Activated CD8-positive, alpha-beta T cell treated with anti-CD3 and anti-CD28 coated beads, Interleukin-2, amount 10 ng/mL, durations not matched to agents 7 days and 5 days (primary cell): Measurements from ENCODE around the gene CNN1. TPM values are rescaled to one million over a fixed set of nuclear protein-coding genes. Genes with fewer than 3 reads are reported as not detected.
"Not testable (repeated sequence)": the region's sequence is repeated elsewhere in the genome, so short reads cannot be mapped to it uniquely, and the experiment has no call there.

ENCODE experiments used
- ATAC-seq: fragments of 150-1000 bp; cut with Tn5 transposase; one replicate; pipeline ENCODE4 v1.10.0; 2021; ENCODE audit warnings: moderate library complexity
- CTCF ChIA-PET: fragments of 350-600 bp; sonication (Branson Sonifier 250); formaldehyde crosslinking; loops from one replicate; lab custom pipeline; 2021; ENCODE audit warnings: antibody characterized with exemption; lab: Charles Lee
- POLR2A ChIA-PET: fragments of 350-600 bp; sonication (Branson Sonifier 250); formaldehyde crosslinking; loops from one replicate; lab custom pipeline; 2021; ENCODE audit warnings: antibody characterized with exemption; lab: Charles Lee
- DNase-seq: peaks from one replicate; pipeline ENCODE4 v3.0.0-alpha.2; 2020
- H3K27ac Mint-ChIP-seq: one replicate; pipeline ENCODE4 v1.8.0; 2021; ENCODE audit warnings: mild to moderate bottlenecking, mixed read lengths
- H3K27me3 Mint-ChIP-seq: one replicate; pipeline ENCODE4 v1.8.0; 2021; ENCODE audit warnings: low read depth, mixed read lengths
- H3K36me3 Mint-ChIP-seq: one replicate; pipeline ENCODE4 v1.8.0; 2021; ENCODE audit warnings: low read depth, mixed read lengths
- H3K4me1 Mint-ChIP-seq: one replicate; pipeline ENCODE4 v1.8.0; 2021; ENCODE audit warnings: low read depth, mixed read lengths
- H3K4me3 Mint-ChIP-seq: one replicate; pipeline ENCODE4 v1.8.0; 2021; ENCODE audit warnings: mild to moderate bottlenecking, mixed read lengths
- H3K9me3 Mint-ChIP-seq: one replicate; pipeline ENCODE4 v1.8.0; 2022; ENCODE audit warnings: mixed read lengths; ENCODE audit not compliant: insufficient read depth
- total RNA-seq, 2 experiments: library from RNA; stranded (reverse); gene quantifications; one replicate each; pipeline ENCODE4 v1.2.3, GENCODE V29; 2021

Gene CNN1
- total RNA-seq, 2 experiments from 2014 or later: not detected

GRCh38 chr19:11573763-11574162 lies 35.1 kb downstream of the CNN1 start:
- not testable (repeated sequence) for H3K4me3 Mint-ChIP-seq, H3K27me3 Mint-ChIP-seq, H3K27ac Mint-ChIP-seq, H3K9me3 Mint-ChIP-seq, H3K36me3 Mint-ChIP-seq, DNase-seq, ATAC-seq
- peaks cover 25% of the 10 kb centered on the region for H3K4me1 Mint-ChIP-seq
- CTCF ChIA-PET: interaction anchor here (1.0 to 1.8 kb wide), 2 partner anchors 12 to 13 kb away, joined by 5 to 6 read pairs; no protein-coding TSS in a partner anchor
- POLR2A ChIA-PET: interaction anchor here (0.6 kb wide), 1 partner anchor 148 kb away, joined by 3 read pairs; no protein-coding TSS in a partner anchor

GRCh38 chr19:11574689-11575088 lies 36.0 kb downstream of the CNN1 start:
- POLR2A ChIA-PET: no interaction called here
- no peaks in the 10 kb centered on the region for H3K36me3 Mint-ChIP-seq

GRCh38 chr19:11576227-11576626 lies 37.6 kb downstream of the CNN1 start:
- POLR2A ChIA-PET: interaction anchor here (0.8 kb wide), 1 partner anchor 17 kb away, joined by 3 read pairs; the partner anchor contains the start of gene ELOF1
- CTCF ChIA-PET: interaction anchor here (0.8 to 1.7 kb wide), 2 partner anchors 14 to 16 kb away, joined by 3 to 6 read pairs; no protein-coding TSS in a partner anchor

More at GRCh38 chr19:11574689-11575088, 36.0 kb downstream of the CNN1 start:
- peak; percentile 53 for DNase-seq
- CTCF ChIA-PET: interaction anchor here (0.8 to 1.8 kb wide), 4 partner anchors 11 to 14 kb away, joined by 3 to 6 read pairs (median 6); no protein-coding TSS in a partner anchor
- Mint-ChIP-seq H3K27ac (peak overlapping the region; percentile 46), H3K9me3 (no peaks in the 10 kb centered on the region), H3K27me3 (no peaks in the 10 kb centered on the region), H3K4me1 (peaks cover 25% of the 10 kb centered on the region), H3K4me3 (no peak overlapping the region)
- no peak for ATAC-seq

GRCh38 chr19:11577451-11578257 lies 39.0 kb downstream of the CNN1 start, which contains the start of gene ACP5:
Gene ACP5 (minus strand): TSS chr19:11577645. CDS start chr19:11577317, 328 bp downstream.
- H3K4me1 Mint-ChIP-seq: peaks cover 44% of the 10 kb centered on the region
- ATAC-seq: no peak
- ChIA-PET POLR2A (interaction anchor here (0.7 kb wide), 1 partner anchor 10 kb away, joined by 3 read pairs; no protein-coding TSS in a partner anchor), CTCF (interaction anchor here (15.1 kb wide), 1 partner anchor 17 kb away, joined by 187 read pairs; the partner anchor contains the start of gene ELOF1)
- H3K27ac Mint-ChIP-seq: no peak within 1 kb of the TSS
- H3K9me3 Mint-ChIP-seq: no peaks in the 10 kb centered on the region
- H3K4me3 Mint-ChIP-seq: peak within 1 kb of the TSS; percentile 57
- DNase-seq: no peak
- H3K27me3 Mint-ChIP-seq: no peaks in the 10 kb centered on the region
- H3K36me3 Mint-ChIP-seq: no peaks in the 10 kb centered on the region

More at GRCh38 chr19:11576227-11576626, 37.6 kb downstream of the CNN1 start:
- no peak overlapping the region for H3K4me3 Mint-ChIP-seq
- no peaks in the 10 kb centered on the region for H3K27me3 Mint-ChIP-seq
- no peak for DNase-seq
- no peak overlapping the region for H3K27ac Mint-ChIP-seq
- no peaks in the 10 kb centered on the region for H3K36me3 Mint-ChIP-seq
- no peaks in the 10 kb centered on the region for H3K9me3 Mint-ChIP-seq
- ATAC-seq: no peak
- peaks cover 34% of the 10 kb centered on the region for H3K4me1 Mint-ChIP-seq

GRCh38 chr19:11578258-11579142 lies 39.8 kb downstream of the CNN1 start:
- ChIA-PET CTCF (interaction anchor here (15.1 kb wide), 1 partner anchor 17 kb away, joined by 187 read pairs; the partner anchor contains the start of gene ELOF1), POLR2A (interaction anchor here (0.7 kb wide), 1 partner anchor 10 kb away, joined by 3 read pairs; no protein-coding TSS in a partner anchor)
- Mint-ChIP-seq H3K27ac (no peak overlapping the region), H3K36me3 (no peaks in the 10 kb centered on the region), H3K4me3 (peak overlapping the region; percentile 63), H3K9me3 (no peaks in the 10 kb centered on the region), H3K27me3 (no peaks in the 10 kb centered on the region), H3K4me1 (peaks cover 47% of the 10 kb centered on the region)
- DNase-seq: peak; percentile 47
- ATAC-seq: peak; percentile 59

GRCh38 chr19:11580116-11580515 lies 41.5 kb downstream of the CNN1 start:
- ChIA-PET CTCF (interaction anchor here (15.1 kb wide), 1 partner anchor 19 kb away, joined by 187 read pairs; the partner anchor contains the start of gene ELOF1), POLR2A (interaction anchor here (1.2 to 2.6 kb wide), 3 partner anchors 9 to 20 kb away, joined by 3 to 15 read pairs (median 7); partner anchors contain the start of gene ELOF1)
- peaks cover 42% of the 10 kb centered on the region for H3K4me1 Mint-ChIP-seq
- no peaks in the 10 kb centered on the region for H3K9me3 Mint-ChIP-seq
- no peak overlapping the region for H3K4me3 Mint-ChIP-seq
- no peak for DNase-seq
- no peak overlapping the region for H3K27ac Mint-ChIP-seq
- H3K27me3 Mint-ChIP-seq: no peaks in the 10 kb centered on the region
- no peaks in the 10 kb centered on the region for H3K36me3 Mint-ChIP-seq
- ATAC-seq: no peak

GRCh38 chr19:11581740-11582139 lies 43.1 kb downstream of the CNN1 start:
- POLR2A ChIA-PET: interaction anchor here (0.7 to 2.6 kb wide), 4 partner anchors 16 to 1478 kb away, joined by 3 to 15 read pairs (median 3); partner anchors contain the start of gene ELOF1
- ATAC-seq: peak; percentile 77
- peak overlapping the region; percentile 54 for H3K4me3 Mint-ChIP-seq
- no peaks in the 10 kb centered on the region for H3K27me3 Mint-ChIP-seq
- no peaks in the 10 kb centered on the region for H3K36me3 Mint-ChIP-seq
- peaks cover 43% of the 10 kb centered on the region for H3K4me1 Mint-ChIP-seq
- DNase-seq: peak; percentile 55
- H3K9me3 Mint-ChIP-seq: no peaks in the 10 kb centered on the region
- peak overlapping the region; percentile 95 for H3K27ac Mint-ChIP-seq
- CTCF ChIA-PET: interaction anchor here (0.9 to 15.1 kb wide), 7 partner anchors 10 to 99 kb away, joined by 3 to 187 read pairs (median 3); partner anchors contain the start of gene ELOF1

GRCh38 chr19:11586331-11586730 lies 47.7 kb downstream of the CNN1 start:
- H3K9me3 Mint-ChIP-seq: no peaks in the 10 kb centered on the region
- DNase-seq (no peak), ATAC-seq (no peak)
- no peaks in the 10 kb centered on the region for H3K27me3 Mint-ChIP-seq
- peaks cover 29% of the 10 kb centered on the region for H3K4me1 Mint-ChIP-seq
- POLR2A ChIA-PET: no interaction called here
- H3K27ac Mint-ChIP-seq: no peak overlapping the region
- H3K36me3 Mint-ChIP-seq: no peaks in the 10 kb centered on the region
- CTCF ChIA-PET: interaction anchor here (0.9 to 15.1 kb wide), 4 partner anchors 25 to 209 kb away, joined by 4 to 187 read pairs (median 6); partner anchors contain the start of gene ELOF1
- H3K4me3 Mint-ChIP-seq: no peak overlapping the region

- DNase-seq: peak; percentile 87
- Mint-ChIP-seq H3K27me3 (no peaks in the 10 kb centered on the region), H3K4me1 (peaks cover 20% of the 10 kb centered on the region), H3K36me3 (no peaks in the 10 kb centered on the region), H3K27ac (no peak overlapping the region), H3K9me3 (no peaks in the 10 kb centered on the region), H3K4me3 (no peak overlapping the region)
- POLR2A ChIA-PET: interaction anchor here (2.0 kb wide), 1 partner anchor 27 kb away, joined by 6 read pairs; no protein-coding TSS in a partner anchor
- peak; percentile 86 for ATAC-seq
- CTCF ChIA-PET: interaction anchor here (0.8 to 15.1 kb wide), 7 partner anchors 10 to 210 kb away, joined by 3 to 187 read pairs (median 4); partner anchors contain the start of genes ELOF1 and PRKCSH
These were observed 48.8 kb downstream of the CNN1 start for GRCh38 chr19:11587302-11587974.

GRCh38 chr19:11587975-11588631 lies 49.5 kb downstream of the CNN1 start:
- peak; percentile 32 for ATAC-seq
- H3K27ac Mint-ChIP-seq: no peak overlapping the region
- no peaks in the 10 kb centered on the region for H3K27me3 Mint-ChIP-seq
- H3K4me3 Mint-ChIP-seq: no peak overlapping the region
- ChIA-PET CTCF (interaction anchor here (0.5 to 15.1 kb wide), 10 partner anchors 10 to 213 kb away, joined by 3 to 187 read pairs (median 3); partner anchors contain the start of genes ELOF1 and PRKCSH), POLR2A (interaction anchor here (0.8 to 2.0 kb wide), 2 partner anchors 28 to 29 kb away, joined by 3 to 6 read pairs; partner anchors contain the start of gene ELOF1)
- no peaks in the 10 kb centered on the region for H3K36me3 Mint-ChIP-seq
- no peaks in the 10 kb centered on the region for H3K9me3 Mint-ChIP-seq
- H3K4me1 Mint-ChIP-seq: peaks cover 20% of the 10 kb centered on the region
- no peak for DNase-seq
